Thymus (tissue), 11 donors: ENCODE results near the gene SYNPO. TPM values are rescaled to one million over a fixed set of nuclear protein-coding genes. Genes with fewer than 3 reads are reported as not detected.

ENCODE experiments used
- DNase-seq, 9 donors: peaks; one replicate each; pipeline ENCODE4 v3.0.0-alpha.2; 2013; ENCODE audit warnings: low spot score in 9 of 9, low read depth in 6 of 9, missing footprints in 1 of 9
- H3K27ac ChIP-seq, 2 donors: one replicate each; pipeline ENCODE4 v1.5.1; 2013; ENCODE audit warnings: control low read depth in 1 of 2, low read depth in 1 of 2, low read length in 1 of 2, mild to moderate bottlenecking in 1 of 2, moderate library complexity in 1 of 2
- H3K27me3 ChIP-seq, 2 donors: one replicate each; pipeline ENCODE4 v1.5.1; 2013; ENCODE audit warnings: low read length in 1 of 2; ENCODE audit not compliant: control insufficient read depth in 2 of 2, insufficient read depth in 1 of 2
- H3K36me3 ChIP-seq, 2 donors: one replicate each; pipeline ENCODE4 v1.5.1; 2013; ENCODE audit warnings: low read length in 1 of 2, mild to moderate bottlenecking in 1 of 2, moderate library complexity in 1 of 2; ENCODE audit not compliant: control insufficient read depth in 2 of 2, insufficient read depth in 2 of 2
- H3K4me1 ChIP-seq, 2 donors: one replicate each; pipeline ENCODE4 v1.5.1; 2013; ENCODE audit warnings: low read length in 2 of 2; ENCODE audit not compliant: control insufficient read depth in 2 of 2, insufficient read depth in 2 of 2
- H3K4me3 ChIP-seq, 2 donors: one replicate each; pipeline ENCODE4 v1.5.1; 2013; ENCODE audit warnings: low read length in 2 of 2, control low read depth in 1 of 2, mild to moderate bottlenecking in 1 of 2
- H3K9me3 ChIP-seq, 2 donors: one replicate each; pipeline ENCODE4 v1.5.1; 2013; ENCODE audit warnings: low read length in 1 of 2, mild to moderate bottlenecking in 1 of 2; ENCODE audit not compliant: control insufficient read depth in 2 of 2, insufficient read depth in 1 of 2
- WGBS: extraction: QIAGEN DNeasy Blood & Tissue Kit; methylation state at CpG from one replicate; pipeline ENCODE4 v1.1.7; 2013; 5-methylcytosine and 5-hydroxymethylcytosine counted together
- polyA plus RNA-seq: library from polyadenylated mRNA; stranded (reverse); fragments of 200-250 nt; gene quantifications from one replicate; pipeline ENCODE4 v1.2.3, GENCODE V29; 2013
- total RNA-seq: library from RNA; stranded (reverse); fragments of 120-200 nt; gene quantifications from one replicate; pipeline ENCODE4 v1.2.4, GENCODE V29; 2013
- donor health status: healthy.

Gene SYNPO
- total and polyA plus RNA-seq, 2 donors: 1.5 to 10.0 TPM

DNA sequence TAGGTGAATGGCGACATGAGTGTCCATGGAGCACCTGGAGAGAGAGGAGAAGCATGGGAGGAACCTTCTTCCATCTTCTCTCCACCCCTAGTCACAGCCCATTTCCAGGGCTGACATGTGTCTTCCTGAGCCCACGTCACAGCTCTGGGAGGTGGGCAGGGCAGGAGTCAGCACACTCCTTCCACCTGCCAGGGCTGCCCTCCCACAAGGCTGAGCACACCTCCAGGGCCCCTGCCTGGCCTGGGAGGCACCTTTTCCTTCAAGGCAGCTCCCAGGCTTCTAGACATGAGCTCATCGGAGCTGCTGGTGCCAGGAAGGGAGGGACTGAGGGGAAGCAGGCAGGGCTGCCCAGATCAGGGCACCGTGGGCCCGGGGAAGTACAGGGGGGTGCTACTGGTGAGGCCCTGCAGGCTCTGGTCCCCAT, 13.6 kb upstream of the SYNPO start:
- 94% methylated on average over 5 of the region's 5 CpGs for WGBS
- H3K36me3 ChIP-seq: no peaks in the 10 kb centered on the region
- peaks cover 12 to 47% of the 10 kb centered on the region in 2 donors for H3K27me3 ChIP-seq
- H3K4me3 ChIP-seq: no peak overlapping the region
- no peak overlapping the region for H3K27ac ChIP-seq
- no peak for DNase-seq
- H3K9me3 ChIP-seq: no peaks in the 10 kb centered on the region
- peaks cover 5 to 16% of the 10 kb centered on the region in 2 donors for H3K4me1 ChIP-seq

DNA sequence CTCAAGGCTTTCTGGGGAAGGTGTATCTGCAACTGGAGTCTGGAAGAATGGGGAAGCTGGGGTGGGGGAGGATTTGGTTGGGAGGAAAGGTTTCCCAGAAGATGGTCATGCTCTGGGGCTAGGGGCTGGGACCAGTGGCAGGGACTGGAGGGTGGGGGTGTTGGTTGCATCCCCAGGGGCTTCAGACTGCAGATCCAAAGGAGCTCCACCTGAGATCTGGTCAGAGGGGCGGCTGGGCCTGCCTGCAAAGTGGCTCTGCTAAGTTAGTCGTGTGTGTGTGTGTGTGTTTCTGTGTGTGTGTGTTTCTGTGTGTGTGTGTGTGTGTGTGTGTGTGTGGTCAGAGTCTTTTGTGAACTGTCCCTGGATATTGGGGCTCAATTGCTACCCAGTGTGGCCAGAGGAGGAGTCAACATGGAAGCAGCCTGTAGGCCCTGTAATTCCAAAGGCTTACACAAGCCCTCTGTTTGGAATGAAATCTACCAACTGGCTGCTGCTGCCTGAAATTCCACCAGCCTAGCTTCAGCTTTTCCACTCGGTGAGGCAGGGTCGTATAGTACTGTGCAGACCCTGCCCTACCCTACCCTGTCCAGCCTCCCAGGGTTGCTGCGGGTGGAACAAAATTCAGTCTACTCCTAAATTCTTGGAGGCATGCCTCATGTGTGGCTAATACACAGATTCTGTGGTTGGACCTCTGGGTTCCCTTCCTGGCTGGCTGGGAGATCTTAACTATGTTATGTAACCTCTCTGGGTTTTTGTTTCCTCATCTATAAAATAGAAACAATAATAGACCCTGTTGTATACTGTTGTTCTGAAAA, 12.5 kb upstream of the SYNPO start:
- Histone ChIP-seq H3K27me3 (peaks cover 12 to 40% of the 10 kb centered on the region in 2 donors), H3K4me3 (no peak overlapping the region), H3K4me1 (peaks cover 5 to 16% of the 10 kb centered on the region in 2 donors), H3K9me3 (no peaks in the 10 kb centered on the region), H3K36me3 (no peaks in the 10 kb centered on the region), H3K27ac (no peak overlapping the region)
- no peak for DNase-seq
- WGBS: 93% methylated on average over 5 of the region's 5 CpGs

DNA sequence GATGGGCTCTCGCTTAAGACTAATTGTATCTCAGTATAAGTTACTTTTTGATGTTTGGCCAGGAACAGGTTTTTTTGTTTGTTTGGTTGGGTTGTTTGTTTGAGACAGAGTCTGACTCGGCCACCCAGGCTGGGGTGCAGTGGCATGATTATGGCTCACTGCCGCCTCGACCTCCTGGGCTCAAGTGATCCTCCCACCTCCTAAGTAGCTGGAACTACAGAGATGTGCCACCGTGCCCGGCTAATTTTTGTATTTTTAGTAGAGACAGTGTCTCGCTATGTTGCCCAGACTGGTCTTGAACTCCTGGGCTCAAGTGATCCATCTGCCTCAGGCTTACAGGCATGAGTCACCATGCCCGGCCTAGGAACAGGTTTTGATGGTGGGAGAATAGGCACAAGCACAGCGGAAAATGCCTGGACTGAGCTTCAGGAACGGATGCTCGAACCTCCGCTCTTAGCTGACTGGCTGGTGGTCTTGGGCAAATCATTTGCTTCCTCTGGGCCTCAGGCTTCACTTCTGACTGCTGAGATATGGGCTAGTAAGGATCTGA, 11.4 kb upstream of the SYNPO start:
- 96% methylated on average over 12 of the region's 12 CpGs for WGBS
- H3K9me3 ChIP-seq: no peaks in the 10 kb centered on the region
- H3K36me3 ChIP-seq: no peaks in the 10 kb centered on the region
- no peak for DNase-seq
- no peak overlapping the region for H3K4me3 ChIP-seq
- H3K27me3 ChIP-seq: peaks cover 9 to 30% of the 10 kb centered on the region in 2 donors
- H3K4me1 ChIP-seq: peaks cover 5 to 13% of the 10 kb centered on the region in 2 donors
- no peak overlapping the region for H3K27ac ChIP-seq

DNA sequence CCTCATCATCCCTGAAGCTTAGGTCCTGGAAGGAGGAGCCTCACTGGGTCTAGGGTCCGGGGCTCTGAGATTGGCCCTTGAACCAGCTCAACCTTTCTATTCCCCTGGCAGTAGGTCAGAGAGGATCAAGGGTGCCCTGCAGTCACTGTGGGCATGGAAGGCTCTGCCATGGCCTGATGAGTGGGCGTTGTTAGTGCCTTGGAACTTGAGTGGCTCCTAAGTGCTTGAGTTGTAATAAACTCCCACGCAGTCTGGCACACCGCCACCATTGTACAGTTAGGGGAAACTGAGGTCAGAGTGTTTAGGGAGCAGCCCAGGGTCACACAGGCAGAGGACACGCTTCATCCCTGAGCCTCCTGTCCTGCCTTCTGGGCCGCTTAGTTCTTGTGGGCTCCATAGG, 10.4 kb upstream of the SYNPO start:
- no peak overlapping the region for H3K4me3 ChIP-seq
- H3K9me3 ChIP-seq: no peaks in the 10 kb centered on the region
- no peak overlapping the region for H3K27ac ChIP-seq
- H3K4me1 ChIP-seq: peaks cover 2 to 10% of the 10 kb centered on the region in 2 donors
- H3K27me3 ChIP-seq: peaks cover 7 to 22% of the 10 kb centered on the region in 2 donors
- no peaks in the 10 kb centered on the region for H3K36me3 ChIP-seq
- no peak for DNase-seq
- WGBS: 96% methylated on average over 6 of the region's 6 CpGs

DNA sequence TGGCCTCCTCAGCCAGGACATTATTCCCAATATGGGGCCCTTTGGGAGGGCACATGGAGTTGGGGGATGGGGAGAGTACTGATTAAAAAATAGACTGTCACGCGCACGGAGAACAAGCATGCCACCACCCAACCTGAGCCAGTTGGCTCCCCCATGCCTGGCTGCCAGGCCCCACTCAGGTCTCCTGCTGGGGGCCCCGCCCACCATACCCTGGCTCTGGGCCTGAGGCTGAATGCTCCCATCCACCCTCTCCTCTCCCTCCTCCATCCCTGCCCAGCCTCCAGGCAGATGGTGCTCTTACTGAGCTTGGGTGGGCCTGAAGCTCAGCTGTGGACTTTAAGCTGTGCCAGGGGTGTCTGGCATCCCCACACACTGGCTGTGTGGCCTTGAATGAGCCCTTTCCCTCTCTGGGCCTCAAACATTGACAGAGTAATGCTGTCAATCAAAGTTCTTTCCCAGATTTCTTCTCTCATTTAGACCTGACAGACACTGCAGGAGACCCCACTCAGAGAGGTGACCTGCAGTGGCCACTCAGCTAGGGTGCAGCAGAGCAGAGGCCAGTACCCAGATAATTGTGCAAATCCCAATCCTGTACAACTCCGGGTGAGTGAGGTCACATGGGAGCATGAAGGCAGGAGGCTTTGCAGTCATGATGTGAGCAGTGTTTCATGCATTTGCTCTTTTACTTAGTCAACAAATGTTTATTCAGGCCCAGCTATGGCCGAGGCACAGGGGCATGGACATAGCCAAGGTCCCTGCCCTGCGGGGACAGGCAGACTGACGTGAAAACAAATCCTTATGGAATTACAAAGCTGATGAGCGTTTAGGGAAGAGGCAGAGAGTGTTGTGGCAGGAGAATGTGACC, 9.8 kb upstream of the SYNPO start:
- Histone ChIP-seq H3K27ac (no peak overlapping the region), H3K4me1 (peaks cover 2 to 4% of the 10 kb centered on the region in 2 donors), H3K4me3 (no peak overlapping the region), H3K36me3 (no peaks in the 10 kb centered on the region), H3K9me3 (no peaks in the 10 kb centered on the region), H3K27me3 (peaks cover 4 to 15% of the 10 kb centered on the region in 2 donors)
- 87% methylated on average over 9 of the region's 9 CpGs for WGBS
- DNase-seq: no peak

DNA sequence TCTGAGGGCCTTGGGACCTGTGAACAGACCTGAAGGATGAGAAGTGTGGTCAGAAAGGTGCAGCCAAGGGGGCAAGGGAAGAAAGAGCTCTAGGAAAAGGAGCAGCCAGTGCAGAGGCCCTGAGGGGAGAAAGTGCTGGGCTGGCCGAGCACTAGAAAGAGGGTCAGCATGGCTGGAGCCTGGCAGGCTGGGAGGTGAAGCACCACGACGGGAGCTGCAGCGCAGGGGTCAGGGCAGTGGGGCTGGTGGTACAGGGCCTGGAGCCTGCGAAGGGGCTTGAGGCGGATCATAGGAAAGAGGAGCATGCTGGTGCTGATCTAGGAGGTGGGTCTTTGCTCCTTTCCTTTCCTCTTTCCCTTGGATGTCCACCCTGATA, 9.1 kb upstream of the SYNPO start:
- Histone ChIP-seq H3K36me3 (no peaks in the 10 kb centered on the region), H3K4me3 (no peak overlapping the region), H3K27ac (no peak overlapping the region), H3K27me3 (peaks cover 0 to 10% of the 10 kb centered on the region in 2 donors), H3K4me1 (peaks cover 0 to 2% of the 10 kb centered on the region in 2 donors), H3K9me3 (no peaks in the 10 kb centered on the region)
- DNase-seq: no peak
- 97% methylated on average over 6 of the region's 6 CpGs for WGBS

DNA sequence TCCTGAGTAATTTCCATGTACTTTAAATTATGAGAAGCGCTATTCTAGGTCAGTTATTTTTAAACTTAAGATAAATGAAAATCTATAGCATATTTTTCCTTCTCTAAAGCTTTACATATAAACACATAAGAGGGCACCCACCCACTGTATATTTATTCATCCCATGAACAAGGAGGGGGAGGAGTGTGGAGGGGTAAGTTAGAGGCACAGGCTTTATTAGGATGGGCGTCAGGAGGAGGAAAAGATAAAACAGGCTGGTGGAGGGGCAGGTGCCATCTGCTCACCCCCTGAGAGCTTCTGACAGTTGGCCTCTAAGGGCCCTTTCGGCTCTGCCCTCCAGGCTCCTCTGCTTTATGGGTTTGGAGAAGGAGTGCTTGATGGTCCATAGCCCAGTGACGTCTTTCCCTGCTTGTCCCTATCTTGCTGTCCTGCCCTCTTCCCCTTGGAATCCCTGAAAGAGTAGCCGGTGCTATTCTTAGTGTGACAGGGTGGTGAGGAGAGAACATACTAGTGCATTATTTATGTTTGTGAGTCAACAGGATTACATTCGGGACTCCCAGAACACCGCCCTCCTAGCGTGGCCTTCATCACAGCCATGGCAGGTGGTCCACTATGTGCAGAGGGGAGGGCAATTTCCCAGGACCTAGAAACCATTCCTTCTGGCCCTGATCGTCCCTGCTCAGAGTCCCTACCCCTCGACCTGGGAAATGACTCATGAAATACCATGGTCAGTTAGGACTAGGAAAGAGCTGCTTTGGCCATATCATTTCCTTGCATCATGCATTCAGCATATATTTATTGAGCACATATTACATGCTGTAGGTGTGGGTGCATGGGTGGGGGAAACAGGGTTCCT, 7.9 kb upstream of the SYNPO start:
- WGBS: 93% methylated on average over 10 of the region's 10 CpGs
- H3K4me1 ChIP-seq: peaks cover 0 to 2% of the 10 kb centered on the region in 2 donors
- H3K27ac ChIP-seq: no peak overlapping the region
- H3K9me3 ChIP-seq: no peaks in the 10 kb centered on the region
- DNase-seq: no peak
- H3K36me3 ChIP-seq: no peaks in the 10 kb centered on the region
- H3K4me3 ChIP-seq: no peak overlapping the region
- H3K27me3 ChIP-seq: peaks cover 0 to 12% of the 10 kb centered on the region in 2 donors

DNA sequence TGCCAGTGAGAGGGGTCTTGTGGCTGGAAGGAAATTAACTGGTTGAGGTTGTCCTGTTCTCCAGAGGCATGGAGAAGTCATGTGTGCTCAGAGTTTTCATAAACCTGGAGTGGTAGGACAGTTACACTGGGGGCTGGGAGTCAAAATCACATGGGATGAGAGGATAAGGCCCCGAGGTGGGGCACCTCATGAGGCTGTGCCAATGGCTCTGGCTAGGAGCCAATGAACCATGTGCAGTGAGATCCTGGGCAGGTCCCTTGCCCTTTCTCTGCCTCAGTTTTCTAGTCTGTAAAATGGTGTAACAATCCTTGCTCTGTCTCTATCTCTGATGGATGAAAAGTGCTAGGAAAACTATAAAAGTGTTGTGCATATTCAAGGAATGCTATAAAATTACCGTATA, 7.0 kb upstream of the SYNPO start:
- H3K27me3 ChIP-seq: peaks cover 0 to 16% of the 10 kb centered on the region in 2 donors
- no peaks in the 10 kb centered on the region for H3K36me3 ChIP-seq
- no peak overlapping the region for H3K4me3 ChIP-seq
- no peaks in the 10 kb centered on the region for H3K9me3 ChIP-seq
- 90% methylated on average over 2 of the region's 2 CpGs for WGBS
- no peak overlapping the region for H3K27ac ChIP-seq
- no peak for DNase-seq
- no peaks in the 10 kb centered on the region for H3K4me1 ChIP-seq
